Esophagus (tissue), 2 donors: Measurements from ENCODE around the gene C1orf167. TPM values are rescaled to one million over a fixed set of nuclear protein-coding genes. Genes with fewer than 3 reads are reported as not detected.
A peak's percentile ranks its signal among the peaks of the same experiment; 100 is the strongest.

Experiments
- H3K27ac ChIP-seq, 2 donors: one replicate each; pipeline ENCODE4 v1.5.1; 2013; ENCODE audit warnings: low read depth in 2 of 2, mild to moderate bottlenecking in 2 of 2, inconsistent platforms in 1 of 2, low read length in 1 of 2, moderate library complexity in 1 of 2
- H3K27me3 ChIP-seq, 2 donors: one replicate each; pipeline ENCODE4 v1.6.1; 2013; ENCODE audit warnings: low read length in 2 of 2, control low read depth in 1 of 2, mild to moderate bottlenecking in 1 of 2; ENCODE audit not compliant: insufficient read depth in 2 of 2, control insufficient read depth in 1 of 2
- H3K36me3 ChIP-seq, 2 donors: one replicate each; pipeline ENCODE4 v1.6.1; 2013; ENCODE audit warnings: low read length in 1 of 2; ENCODE audit not compliant: control insufficient read depth in 2 of 2, insufficient read depth in 2 of 2
- H3K4me1 ChIP-seq, 2 donors: one replicate each; pipeline ENCODE4 v1.6.1; 2013; ENCODE audit warnings: low read length in 1 of 2; ENCODE audit not compliant: control insufficient read depth in 2 of 2, insufficient read depth in 2 of 2
- H3K4me3 ChIP-seq, 2 donors: one replicate each; pipeline ENCODE4 v1.5.1; 2013; ENCODE audit warnings: low read length in 2 of 2, mild to moderate bottlenecking in 2 of 2, low read depth in 1 of 2, moderate library complexity in 1 of 2
- H3K9me3 ChIP-seq, 2 donors: one replicate each; pipeline ENCODE4 v1.6.1; 2013; ENCODE audit warnings: mild to moderate bottlenecking in 2 of 2, low read depth in 1 of 2, low read length in 1 of 2, moderate library complexity in 1 of 2; ENCODE audit not compliant: control insufficient read depth in 2 of 2, insufficient read depth in 1 of 2
- WGBS, 2 donors: extraction: QIAGEN DNeasy Blood & Tissue Kit; methylation state at CpG; one replicate each; pipeline ENCODE4 v1.1.7; 2013; 5-methylcytosine and 5-hydroxymethylcytosine counted together
- polyA plus RNA-seq, 2 donors: library from polyadenylated mRNA; stranded (reverse); fragments of 200-250 nt; gene quantifications; one replicate each; pipeline ENCODE4 v1.2.3, GENCODE V29; 2013
- donor health status: healthy with polysubstance abuse.
- donor health status: Bipolar disorder and iron deficiency.

Gene C1orf167
- polyA plus RNA-seq, 2 donors = 0.98 to 1.3 TPM

DNA sequence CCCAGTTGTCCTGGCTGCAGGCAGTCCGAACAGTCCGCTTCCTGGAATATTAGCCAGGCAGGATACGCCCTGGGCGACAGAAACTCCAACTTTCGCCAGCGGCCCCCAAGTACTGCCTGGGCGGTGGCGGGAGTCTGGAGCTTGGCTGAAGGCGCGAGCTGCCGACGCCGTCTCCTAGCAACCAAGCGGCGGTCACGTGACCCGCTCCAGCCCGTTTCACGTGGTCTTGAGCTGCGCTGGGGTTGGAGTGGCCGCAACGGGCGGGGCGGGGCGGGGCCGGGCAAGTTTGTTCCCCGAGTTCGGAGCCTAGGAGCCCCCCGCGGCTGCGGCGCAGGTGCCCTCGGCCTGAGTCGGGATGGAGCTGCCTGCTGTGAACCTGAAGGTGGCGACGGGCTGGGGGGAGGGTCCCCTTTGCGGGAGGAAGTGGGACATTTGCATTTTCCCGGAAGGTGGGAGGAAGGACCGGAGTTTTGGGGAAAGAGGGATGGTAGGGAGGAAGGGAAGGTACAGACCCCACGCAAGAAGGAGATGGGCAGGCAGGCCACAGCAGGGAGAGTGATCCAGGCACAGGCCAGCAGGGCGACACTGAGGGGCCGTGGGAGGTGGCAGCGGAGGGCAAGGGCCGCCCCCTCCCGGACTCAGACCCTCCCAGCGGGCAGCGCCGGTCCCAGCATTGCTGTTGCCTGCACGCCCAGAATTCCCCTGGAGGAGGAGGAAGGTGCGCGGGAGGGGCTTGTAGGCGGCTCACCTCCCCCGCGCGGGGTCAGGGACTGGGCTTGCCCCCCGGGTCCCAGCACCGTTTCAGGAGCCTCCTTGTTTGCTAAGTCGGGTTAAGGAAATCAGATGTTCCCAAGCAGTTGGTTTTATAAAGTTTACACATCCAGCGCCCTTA lies 25.9 kb upstream of the C1orf167 start, which contains the start of gene AGTRAP:
AGTRAP (plus strand) TSS at position 283 of the 892 bp plus-strand sequence; CDS start at position 356, 73 bp downstream.
- 1% methylated on average over 54 to 59 of the region's 59 CpGs for WGBS, 2 donors
- Histone ChIP-seq H3K4me1 (peaks cover 0 to 3% of the 10 kb centered on the region in 2 donors), H3K27me3 (no peaks in the 10 kb centered on the region)

GRCh38 chr1:11736746-11737639 lies 25.0 kb upstream of the C1orf167 start:
- Histone ChIP-seq H3K27ac (peak overlapping the region; percentile 84 to 86), H3K4me3 (peak overlapping the region; percentile 72 to 79), H3K4me1 (peaks cover 0 to 3% of the 10 kb centered on the region in 2 donors), H3K27me3 (no peaks in the 10 kb centered on the region), H3K9me3 (no peaks in the 10 kb centered on the region), H3K36me3 (no peaks in the 10 kb centered on the region)
- 12 to 14% methylated on average over 15 of the region's 15 CpGs for WGBS, 2 donors

More for the DNA sequence above, 25.9 kb upstream of the C1orf167 start, which contains the start of gene AGTRAP:
- peak within 1 kb of the TSS; percentile 72 to 79 for H3K4me3 ChIP-seq
- no peaks in the 10 kb centered on the region for H3K36me3 ChIP-seq
- no peaks in the 10 kb centered on the region for H3K9me3 ChIP-seq
- H3K27ac ChIP-seq = peak within 1 kb of the TSS; percentile 84 to 86

DNA sequence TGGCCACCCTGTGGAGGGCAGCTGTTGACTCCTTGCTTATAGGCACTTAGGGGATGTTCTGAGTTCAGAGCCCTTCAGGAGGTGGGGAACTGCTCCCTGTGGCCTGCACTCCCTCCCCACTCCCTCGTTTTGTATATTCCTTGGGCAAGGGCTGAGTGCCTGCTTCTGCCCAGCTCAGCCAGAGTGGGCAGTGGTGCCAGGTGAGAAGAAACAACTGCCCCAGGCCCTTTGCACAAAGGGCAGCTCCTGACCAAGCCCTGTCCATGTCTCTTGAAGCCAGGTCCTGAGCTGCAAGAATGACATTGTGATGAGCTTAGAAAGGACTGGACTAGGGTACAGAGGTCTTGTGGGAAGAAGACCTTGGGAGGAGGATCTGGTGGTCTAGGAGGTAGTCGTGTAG lies 23.9 kb upstream of the C1orf167 start:
- peaks cover 0 to 3% of the 10 kb centered on the region in 2 donors for H3K4me1 ChIP-seq
- no peak overlapping the region for H3K27ac ChIP-seq
- H3K36me3 ChIP-seq = no peaks in the 10 kb centered on the region
- no peaks in the 10 kb centered on the region for H3K9me3 ChIP-seq
- WGBS, 2 donors = 74 to 91% methylated on average over 2 of the region's 2 CpGs
- H3K4me3 ChIP-seq = no peak overlapping the region
- H3K27me3 ChIP-seq = no peaks in the 10 kb centered on the region

DNA sequence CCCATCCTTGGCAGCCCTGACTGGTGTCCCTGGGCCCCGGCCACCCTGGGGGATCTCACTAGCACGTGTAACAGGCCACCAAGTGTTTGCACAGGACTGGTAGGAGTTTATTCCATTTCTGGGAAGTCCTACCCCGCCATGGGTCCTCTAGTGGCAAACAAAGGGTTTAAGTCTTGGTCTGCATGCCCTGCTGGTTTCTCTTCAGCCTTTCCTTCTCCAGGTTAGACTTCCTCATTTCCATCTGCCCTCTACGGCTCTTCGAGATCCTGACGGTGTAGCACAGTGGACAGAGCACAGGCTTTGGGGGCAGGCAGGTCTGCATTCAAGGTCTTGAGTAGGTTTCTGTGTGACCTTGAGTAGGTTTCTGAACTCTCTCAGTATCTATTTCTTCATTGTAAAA lies 23.2 kb upstream of the C1orf167 start:
- H3K27ac ChIP-seq = no peak overlapping the region
- H3K4me3 ChIP-seq = no peak overlapping the region
- no peaks in the 10 kb centered on the region for H3K9me3 ChIP-seq
- H3K36me3 ChIP-seq = no peaks in the 10 kb centered on the region
- H3K4me1 ChIP-seq = peaks cover 0 to 3% of the 10 kb centered on the region in 2 donors
- 83 to 86% methylated on average over 6 of the region's 6 CpGs for WGBS, 2 donors
- no peaks in the 10 kb centered on the region for H3K27me3 ChIP-seq

- no peaks in the 10 kb centered on the region for H3K9me3 ChIP-seq
- no peaks in the 10 kb centered on the region for H3K36me3 ChIP-seq
- no peak overlapping the region for H3K27ac ChIP-seq
- H3K4me1 ChIP-seq = peaks cover 0 to 3% of the 10 kb centered on the region in 2 donors
- WGBS, 2 donors = 72 to 73% methylated on average over 15 of the region's 15 CpGs
- H3K27me3 ChIP-seq = no peaks in the 10 kb centered on the region
- no peak overlapping the region for H3K4me3 ChIP-seq
Observed at GRCh38 chr1:11740258-11741192, 21.5 kb upstream of the C1orf167 start.

- no peak overlapping the region for H3K27ac ChIP-seq
- H3K4me3 ChIP-seq = no peak overlapping the region
- H3K9me3 ChIP-seq = no peaks in the 10 kb centered on the region
- no peaks in the 10 kb centered on the region for H3K27me3 ChIP-seq
- no peaks in the 10 kb centered on the region for H3K36me3 ChIP-seq
- 92 to 94% methylated on average over 4 of the region's 4 CpGs for WGBS, 2 donors
- peaks cover 0 to 3% of the 10 kb centered on the region in 2 donors for H3K4me1 ChIP-seq
Observed at GRCh38 chr1:11741482-11741881, 20.5 kb upstream of the C1orf167 start.

DNA sequence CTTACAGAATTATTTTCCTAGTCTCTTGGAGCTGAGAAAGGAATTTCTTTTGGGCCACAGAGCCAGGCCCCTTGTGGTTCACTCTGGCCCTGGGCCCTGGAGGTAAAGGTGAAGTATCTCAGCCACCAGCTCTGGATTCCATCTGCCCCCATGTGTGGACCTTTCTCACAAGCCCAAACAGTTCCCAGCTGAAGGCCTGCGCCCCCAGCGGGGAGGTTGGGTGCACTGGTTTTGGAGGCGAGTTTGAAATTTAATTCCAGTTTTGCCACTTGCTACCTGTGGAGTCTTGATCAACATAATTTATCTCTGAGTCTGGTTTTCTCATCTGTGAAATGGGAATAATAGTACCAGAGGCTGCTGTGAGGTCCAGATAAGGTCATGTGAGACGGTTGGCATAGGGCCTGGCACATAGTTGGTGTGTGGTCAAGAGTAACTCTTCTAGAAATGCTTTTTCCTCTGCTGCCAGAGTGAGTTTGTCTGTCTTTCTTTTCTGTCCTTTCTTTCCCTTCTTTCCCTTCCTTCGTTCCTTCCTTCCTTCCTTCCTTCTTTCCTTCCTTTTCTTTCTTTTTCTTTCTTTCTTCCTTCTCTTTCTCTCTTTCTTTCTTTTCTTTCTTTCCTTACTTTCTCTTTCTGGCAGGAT lies 20.0 kb upstream of the C1orf167 start:
- no peaks in the 10 kb centered on the region for H3K36me3 ChIP-seq
- no peak overlapping the region for H3K4me3 ChIP-seq
- H3K9me3 ChIP-seq = no peaks in the 10 kb centered on the region
- peaks cover 0 to 3% of the 10 kb centered on the region in 2 donors for H3K4me1 ChIP-seq
- no peak overlapping the region for H3K27ac ChIP-seq
- WGBS, 2 donors = 77 to 86% methylated on average over 5 of the region's 5 CpGs
- no peaks in the 10 kb centered on the region for H3K27me3 ChIP-seq

DNA sequence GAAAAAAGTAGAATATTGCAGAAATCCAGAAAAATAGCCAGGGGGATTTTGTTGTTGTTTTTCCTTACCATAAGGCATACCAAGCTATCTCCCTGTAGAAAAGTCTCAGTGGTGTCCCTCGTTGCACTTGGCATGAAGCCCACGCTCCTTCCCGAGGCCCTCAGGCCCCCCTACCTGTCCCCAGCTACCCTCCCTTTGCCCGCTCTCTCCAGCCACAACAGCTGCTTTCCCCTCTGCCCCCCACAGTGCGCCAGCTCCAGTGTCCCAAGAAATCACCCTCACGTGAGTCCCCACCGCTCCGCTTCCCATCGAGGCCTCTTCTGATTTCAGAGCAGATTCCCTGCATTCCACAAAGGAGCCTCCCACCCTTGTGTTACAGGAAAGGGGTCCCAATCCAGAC lies 17.7 kb upstream of the C1orf167 start:
- Histone ChIP-seq H3K9me3 (no peaks in the 10 kb centered on the region), H3K27me3 (no peaks in the 10 kb centered on the region), H3K4me3 (no peak overlapping the region), H3K27ac (no peak overlapping the region), H3K4me1 (no peaks in the 10 kb centered on the region), H3K36me3 (peaks cover 2 to 11% of the 10 kb centered on the region in 2 donors)
- 85 to 89% methylated on average over 9 of the region's 9 CpGs for WGBS, 2 donors
